SU-DHL-6 (cell line): ENCODE data around the gene LIPK.

ENCODE experiments used
- H2AFZ ChIP-seq: fragments of 200-600 bp; sonication (generic); 2 replicates; pipeline ENCODE4 v1.6.1; 2014; ENCODE audit warnings: low read depth, mild to moderate bottlenecking, moderate library complexity, mixed read lengths, antibody characterized with exemption, low read length; ENCODE audit not compliant: severe bottlenecking
- H3F3A ChIP-seq: fragments of 200-600 bp; shearing (Covaris generic); 2 replicates; pipeline ENCODE4 v1.6.0; 2016; ENCODE audit warnings: antibody characterized with exemption, mild to moderate bottlenecking; ENCODE audit not compliant: insufficient read depth
- H3K27ac ChIP-seq: fragments of 200-600 bp; sonication (generic); 2 replicates; pipeline ENCODE4 v1.5.1; 2016; ENCODE audit warnings: low read depth, mild to moderate bottlenecking, low read length, moderate library complexity, mixed read lengths
- H3K27me3 ChIP-seq: fragments of 200-600 bp; sonication (generic), shearing (Covaris generic); 2 replicates; pipeline ENCODE4 v1.6.0; 2014; ENCODE audit warnings: mild to moderate bottlenecking, low read length
- H3K36me3 ChIP-seq: fragments of 200-600 bp; sonication (generic); 2 replicates; pipeline ENCODE4 v1.6.1; 2014; ENCODE audit warnings: mild to moderate bottlenecking, low read length, mixed read lengths
- H3K4me2 ChIP-seq: fragments of 300-600, 200-600 bp; shearing (Covaris generic), sonication (generic); 2 replicates; pipeline ENCODE4 v1.6.0; 2014; ENCODE audit warnings: low read length, low read depth, mild to moderate bottlenecking; ENCODE audit not compliant: poor library complexity, severe bottlenecking
- H3K4me3 ChIP-seq: fragments of 200-600 bp; sonication (generic); 2 replicates; pipeline ENCODE4 v1.5.1; 2014; ENCODE audit warnings: antibody characterized with exemption, low read length, mild to moderate bottlenecking, mixed read lengths; ENCODE audit not compliant: insufficient read depth, poor library complexity, severe bottlenecking
- H3K79me2 ChIP-seq: fragments of 200-600 bp; sonication (generic); 2 replicates; pipeline ENCODE4 v1.6.1; 2014; ENCODE audit warnings: mild to moderate bottlenecking, low read length, moderate library complexity; ENCODE audit not compliant: insufficient read depth
- H3K9ac ChIP-seq: fragments of 200-600 bp; sonication (generic); 2 replicates; pipeline ENCODE4 v1.7.0; 2014; ENCODE audit warnings: mild to moderate bottlenecking, low read length
- H3K9me2 ChIP-seq: fragments of 200-600 bp; sonication (generic); replicated peaks from 2 replicates; pipeline ENCODE4 v1.6.1; 2014; ENCODE audit warnings: low read length; ENCODE audit not compliant: insufficient read depth
- H3K9me3 ChIP-seq: fragments of 200-600 bp; sonication (generic); 2 replicates; pipeline ENCODE4 v1.6.1; 2014; ENCODE audit warnings: low read length, mixed read lengths; ENCODE audit not compliant: insufficient read depth
- H4K20me1 ChIP-seq: fragments of 200-600 bp; sonication (generic); 2 replicates; pipeline ENCODE4 v1.6.1; 2014; ENCODE audit warnings: low read depth, mild to moderate bottlenecking, antibody characterized with exemption, low read length, moderate library complexity, mixed read lengths
- EZH2phosphoT487 ChIP-seq: fragments of 200-600 bp; sonication (generic), shearing (Covaris generic); conservative IDR thresholded peaks from 2 replicates; pipeline ENCODE4 v1.6.1; 2018; ENCODE audit warnings: mild to moderate bottlenecking, antibody characterized with exemption, low read length, moderate library complexity, mixed read lengths
- TF ChIP-seq, protein P1 (sequence below): fragments of 200-600 bp; sonication (generic); IDR thresholded peaks from one replicate; pipeline ENCODE4 v1.5.1; 2017; ENCODE audit warnings: antibody characterized with exemption, mild to moderate bottlenecking, low read length, moderate library complexity; ENCODE audit not compliant: insufficient read depth, poor library complexity, severe bottlenecking

Gene LIPK

DNA sequence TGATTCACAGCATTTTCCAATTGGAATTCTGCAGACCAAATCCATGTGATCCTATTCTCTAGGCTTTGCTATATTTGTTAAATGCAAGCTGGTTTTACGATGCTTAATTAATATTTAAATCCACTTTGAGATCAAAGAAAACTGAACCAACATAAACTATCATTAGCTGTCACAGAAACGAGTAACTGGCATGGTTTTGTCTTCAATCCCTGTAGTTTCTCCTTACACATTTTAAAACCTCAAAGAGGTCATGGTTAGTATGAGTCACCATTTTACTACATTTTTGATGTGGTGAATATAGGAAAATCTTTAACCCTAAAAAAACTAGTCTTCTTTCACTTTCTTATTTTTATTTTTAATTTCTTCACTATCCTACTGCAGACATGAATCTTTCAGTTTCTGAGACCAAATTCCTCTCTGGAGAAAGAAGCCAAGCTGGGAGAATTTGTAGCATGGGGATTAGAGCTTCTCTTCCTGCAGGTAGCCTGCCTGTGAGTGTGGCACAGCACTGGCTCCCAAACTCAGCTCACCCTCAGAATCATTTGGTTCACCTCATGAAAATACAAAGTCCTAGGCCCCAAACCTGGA, 87.8 kb downstream of the LIPK start:
- H3K27ac ChIP-seq, result no peak overlapping the region
- H3K9me3 ChIP-seq, result no peaks in the 10 kb centered on the region
- no peak for TF ChIP-seq EZH2phosphoT487
- TF ChIP-seq, protein P1, sequence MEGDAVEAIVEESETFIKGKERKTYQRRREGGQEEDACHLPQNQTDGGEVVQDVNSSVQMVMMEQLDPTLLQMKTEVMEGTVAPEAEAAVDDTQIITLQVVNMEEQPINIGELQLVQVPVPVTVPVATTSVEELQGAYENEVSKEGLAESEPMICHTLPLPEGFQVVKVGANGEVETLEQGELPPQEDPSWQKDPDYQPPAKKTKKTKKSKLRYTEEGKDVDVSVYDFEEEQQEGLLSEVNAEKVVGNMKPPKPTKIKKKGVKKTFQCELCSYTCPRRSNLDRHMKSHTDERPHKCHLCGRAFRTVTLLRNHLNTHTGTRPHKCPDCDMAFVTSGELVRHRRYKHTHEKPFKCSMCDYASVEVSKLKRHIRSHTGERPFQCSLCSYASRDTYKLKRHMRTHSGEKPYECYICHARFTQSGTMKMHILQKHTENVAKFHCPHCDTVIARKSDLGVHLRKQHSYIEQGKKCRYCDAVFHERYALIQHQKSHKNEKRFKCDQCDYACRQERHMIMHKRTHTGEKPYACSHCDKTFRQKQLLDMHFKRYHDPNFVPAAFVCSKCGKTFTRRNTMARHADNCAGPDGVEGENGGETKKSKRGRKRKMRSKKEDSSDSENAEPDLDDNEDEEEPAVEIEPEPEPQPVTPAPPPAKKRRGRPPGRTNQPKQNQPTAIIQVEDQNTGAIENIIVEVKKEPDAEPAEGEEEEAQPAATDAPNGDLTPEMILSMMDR, result no peak
- H3K79me2 ChIP-seq, result no peaks in the 10 kb centered on the region
- H3K27me3 ChIP-seq, result no peaks in the 10 kb centered on the region
- no peaks in the 10 kb centered on the region for H4K20me1 ChIP-seq
- H3F3A ChIP-seq, result no peaks in the 10 kb centered on the region
- no peak overlapping the region for H3K4me3 ChIP-seq
- H3K9me2 ChIP-seq, result no peaks in the 10 kb centered on the region
- H3K36me3 ChIP-seq, result no peaks in the 10 kb centered on the region
- H3K9ac ChIP-seq, result no peak overlapping the region
- H2AFZ ChIP-seq, result no peak overlapping the region
- H3K4me2 ChIP-seq, result no peak overlapping the region

DNA sequence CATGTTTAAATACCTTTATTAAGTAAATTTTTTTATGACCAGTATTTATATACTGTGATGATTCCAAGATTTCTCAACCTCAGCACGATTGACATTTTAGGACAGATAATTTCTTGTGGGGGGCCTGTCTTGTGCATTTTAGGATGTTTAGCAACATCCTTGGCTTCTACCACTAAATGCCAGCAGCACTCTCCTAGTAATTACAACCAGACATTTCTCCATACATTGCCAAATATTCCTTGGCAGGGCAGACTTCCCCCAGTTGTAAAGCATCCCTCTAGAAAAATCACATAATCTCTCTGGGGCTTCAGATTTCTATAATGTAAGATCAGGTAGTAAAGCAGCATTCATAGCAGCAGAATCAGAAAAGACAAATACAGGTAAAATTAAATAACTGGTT, 88.7 kb downstream of the LIPK start:
- no peak overlapping the region for H3K27ac ChIP-seq
- H3K36me3 ChIP-seq, result no peaks in the 10 kb centered on the region
- no peak overlapping the region for H2AFZ ChIP-seq
- H3K4me2 ChIP-seq, result no peak overlapping the region
- no peaks in the 10 kb centered on the region for H4K20me1 ChIP-seq
- H3K79me2 ChIP-seq, result no peaks in the 10 kb centered on the region
- H3K9ac ChIP-seq, result no peak overlapping the region
- H3K27me3 ChIP-seq, result no peaks in the 10 kb centered on the region
- H3K9me3 ChIP-seq, result no peaks in the 10 kb centered on the region
- TF ChIP-seq EZH2phosphoT487, result no peak
- H3K9me2 ChIP-seq, result no peaks in the 10 kb centered on the region
- H3F3A ChIP-seq, result no peaks in the 10 kb centered on the region
- no peak overlapping the region for H3K4me3 ChIP-seq

DNA sequence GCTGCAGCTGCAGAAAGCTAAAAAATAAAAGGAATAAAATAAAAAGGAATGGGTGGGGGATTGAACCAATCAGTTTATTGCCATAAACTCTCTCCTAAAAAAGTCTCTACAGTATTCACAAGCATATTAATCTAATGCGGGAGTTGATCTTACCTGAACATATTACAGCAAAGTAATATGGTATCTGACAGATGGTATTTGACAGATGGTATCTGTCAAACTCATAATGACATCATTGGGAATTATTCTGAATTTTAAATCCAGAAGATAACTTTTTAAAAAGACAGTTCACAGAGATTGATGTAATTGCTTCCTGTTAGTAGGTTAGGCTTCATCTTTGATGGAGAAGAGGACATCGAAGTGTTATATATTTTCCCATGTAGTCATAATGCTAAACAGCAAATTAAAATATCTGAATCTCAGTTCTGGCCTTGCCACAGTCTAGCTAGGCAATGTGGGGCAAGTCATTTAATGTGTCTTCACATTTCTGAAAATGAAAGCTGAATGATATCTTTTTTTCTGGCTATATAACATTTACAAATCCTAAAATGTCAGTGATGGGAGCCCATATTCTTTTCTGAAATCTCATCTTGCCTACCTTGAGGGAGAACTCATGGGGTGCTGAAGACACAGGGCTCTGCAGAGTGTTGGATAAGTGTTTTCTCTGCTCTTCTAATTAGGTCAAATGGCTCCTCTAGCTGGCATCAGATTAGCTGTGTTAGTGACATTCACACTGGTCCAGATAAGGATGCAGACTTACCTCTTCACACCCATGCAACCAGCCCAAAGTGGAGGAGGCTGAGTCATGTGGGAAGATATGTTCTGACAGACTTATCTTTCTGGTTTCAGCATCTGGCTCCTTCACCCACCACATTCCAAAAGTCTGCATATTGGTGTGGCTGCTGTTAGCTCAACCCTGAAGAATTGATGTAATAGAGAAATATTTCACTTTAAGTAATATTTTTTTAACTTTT, 94.4 kb downstream of the LIPK start:
- Histone ChIP-seq H3K36me3 (no peaks in the 10 kb centered on the region), H3F3A (no peaks in the 10 kb centered on the region), H3K4me3 (no peak overlapping the region), H2AFZ (no peak overlapping the region), H3K9ac (no peak overlapping the region), H3K27ac (no peak overlapping the region), H3K9me3 (no peaks in the 10 kb centered on the region), H4K20me1 (no peaks in the 10 kb centered on the region), H3K27me3 (no peaks in the 10 kb centered on the region), H3K79me2 (no peaks in the 10 kb centered on the region), H3K4me2 (no peak overlapping the region), H3K9me2 (no peaks in the 10 kb centered on the region)
- TF ChIP-seq EZH2phosphoT487, result no peak
- TF ChIP-seq, protein P1, result no peak
